Ecto neural progenitor cell (in vitro differentiated cells): ENCODE data around the gene CYP3A4.
"Not testable (repeated sequence)": the region's sequence is repeated elsewhere in the genome, so short reads cannot be mapped to it uniquely, and the experiment has no call there.

ENCODE experiments used
- DNase-seq: peaks from one replicate; pipeline ENCODE4 v3.0.0-alpha.2; 2018; ENCODE audit warnings: low spot score

Gene CYP3A4

DNA sequence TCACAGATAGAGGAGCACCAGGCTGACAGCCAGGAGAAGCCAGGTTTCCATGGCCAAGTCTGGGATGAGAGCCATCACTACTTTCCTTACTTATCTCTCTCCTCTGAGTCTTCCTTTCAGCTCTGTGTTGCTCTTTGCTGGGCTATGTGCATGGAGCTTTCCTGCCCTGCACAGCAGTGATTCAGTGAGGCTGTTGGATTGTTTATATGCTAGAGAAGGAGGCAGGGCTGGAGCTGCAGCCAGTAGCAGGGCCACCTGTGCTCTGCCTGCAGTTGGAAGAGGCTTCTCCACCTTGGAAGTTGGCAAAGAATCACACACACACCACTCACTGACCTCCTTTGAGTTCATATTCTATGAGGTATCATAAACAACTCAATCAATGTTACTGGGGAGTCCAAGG, at the start of gene CYP3A4:
Gene CYP3A4 (minus strand): TSS at position 178 of the 400 bp plus-strand sequence. CDS start 103 bp downstream, at position 75.
- no peak for DNase-seq

DNA sequence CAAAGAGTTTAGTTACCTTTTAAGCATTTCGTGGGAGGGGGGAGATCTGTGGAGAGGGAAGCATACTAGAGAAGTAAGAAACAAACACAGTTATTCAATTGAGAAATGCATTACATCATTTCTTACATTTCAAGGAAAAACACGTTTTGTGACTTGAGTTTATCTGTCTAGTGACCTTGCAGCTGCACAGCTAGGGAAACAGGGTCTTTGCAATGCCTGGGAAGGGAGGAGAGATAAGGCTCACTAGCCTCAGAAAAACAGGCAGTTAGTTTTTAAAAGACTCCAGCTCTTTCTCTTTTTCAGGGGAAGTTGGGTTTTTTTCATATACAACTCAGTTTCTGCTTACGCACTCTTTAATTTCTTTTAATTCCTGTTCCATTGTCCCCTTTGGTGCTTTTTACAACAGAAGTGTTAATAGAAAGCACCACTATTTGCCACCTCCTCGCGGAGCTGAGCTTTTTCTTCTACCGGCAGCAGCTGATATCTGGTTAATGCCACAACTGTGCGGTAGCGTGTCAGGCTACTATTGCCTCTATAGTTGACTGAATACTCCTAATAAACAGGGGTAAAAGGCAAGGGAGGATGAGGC, 49.4 kb upstream of the CYP3A4 start:
- no peak for DNase-seq

DNA sequence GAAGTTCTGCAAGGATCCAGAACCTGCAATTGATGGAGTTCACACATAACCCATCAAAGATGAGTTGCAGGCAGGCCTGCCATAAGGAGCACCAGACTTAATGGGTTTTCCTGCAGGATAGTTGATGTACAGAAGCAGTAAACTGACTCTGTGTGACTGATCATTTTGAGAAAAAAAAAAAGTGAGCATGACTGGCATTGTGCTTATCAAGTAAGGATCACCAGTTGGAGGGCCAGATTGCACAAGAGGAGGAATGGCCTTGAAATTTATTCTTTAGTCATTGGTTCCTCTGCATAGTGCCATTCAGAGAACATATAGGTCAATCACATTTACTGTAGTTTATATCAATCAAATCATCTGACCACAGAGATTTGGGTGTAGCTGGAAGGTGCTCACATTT, 47.6 kb upstream of the CYP3A4 start:
- DNase-seq = no peak

DNA sequence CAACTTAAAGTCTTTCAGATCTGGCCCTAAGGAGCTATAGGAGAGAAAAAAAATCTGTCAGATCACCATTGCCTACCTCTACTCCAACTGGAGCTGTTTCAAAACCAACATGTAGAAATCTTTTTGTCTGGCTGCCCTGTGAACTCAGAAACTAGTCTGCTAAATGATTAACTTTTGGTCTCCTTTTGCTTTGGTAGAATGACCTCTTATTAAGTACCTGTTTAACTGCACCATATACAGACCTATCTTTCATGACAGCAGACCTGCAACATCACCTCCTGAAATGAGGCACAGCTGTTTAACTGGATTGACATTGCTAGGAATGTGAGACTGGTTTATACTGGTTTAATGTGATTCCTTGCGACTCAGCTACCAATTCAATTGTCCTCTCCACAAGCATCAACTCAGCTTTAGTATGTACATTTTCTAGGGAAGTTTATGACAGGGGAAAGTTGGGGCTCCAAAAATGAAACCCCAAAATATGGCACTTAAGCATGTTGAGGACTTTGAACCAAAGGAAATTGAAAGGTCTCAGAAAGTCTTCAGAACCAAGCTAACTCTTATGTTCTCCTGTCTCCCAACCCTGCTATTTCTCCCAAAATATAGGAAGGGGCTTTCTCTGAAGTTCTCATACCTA, 45.7 kb upstream of the CYP3A4 start:
- DNase-seq = no peak

DNA sequence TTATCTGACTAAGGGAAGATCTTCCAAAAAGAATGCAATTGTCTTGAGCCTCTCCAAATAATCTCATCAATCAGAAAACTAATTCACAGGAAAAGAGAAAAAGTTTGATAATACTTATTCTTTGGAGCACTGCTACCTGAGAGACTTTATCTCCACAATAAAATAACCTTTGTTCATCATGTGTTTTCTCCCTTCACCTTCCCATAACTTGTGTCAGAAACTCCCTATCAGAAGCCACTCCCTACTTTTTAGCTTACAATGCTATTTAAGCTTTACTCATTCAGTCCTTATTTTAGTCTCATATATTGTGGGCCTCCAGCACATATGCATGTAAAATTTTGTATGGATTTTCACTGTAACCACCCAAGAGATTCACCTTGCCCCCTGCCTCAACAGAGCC, 44.8 kb upstream of the CYP3A4 start:
- no peak for DNase-seq

DNA sequence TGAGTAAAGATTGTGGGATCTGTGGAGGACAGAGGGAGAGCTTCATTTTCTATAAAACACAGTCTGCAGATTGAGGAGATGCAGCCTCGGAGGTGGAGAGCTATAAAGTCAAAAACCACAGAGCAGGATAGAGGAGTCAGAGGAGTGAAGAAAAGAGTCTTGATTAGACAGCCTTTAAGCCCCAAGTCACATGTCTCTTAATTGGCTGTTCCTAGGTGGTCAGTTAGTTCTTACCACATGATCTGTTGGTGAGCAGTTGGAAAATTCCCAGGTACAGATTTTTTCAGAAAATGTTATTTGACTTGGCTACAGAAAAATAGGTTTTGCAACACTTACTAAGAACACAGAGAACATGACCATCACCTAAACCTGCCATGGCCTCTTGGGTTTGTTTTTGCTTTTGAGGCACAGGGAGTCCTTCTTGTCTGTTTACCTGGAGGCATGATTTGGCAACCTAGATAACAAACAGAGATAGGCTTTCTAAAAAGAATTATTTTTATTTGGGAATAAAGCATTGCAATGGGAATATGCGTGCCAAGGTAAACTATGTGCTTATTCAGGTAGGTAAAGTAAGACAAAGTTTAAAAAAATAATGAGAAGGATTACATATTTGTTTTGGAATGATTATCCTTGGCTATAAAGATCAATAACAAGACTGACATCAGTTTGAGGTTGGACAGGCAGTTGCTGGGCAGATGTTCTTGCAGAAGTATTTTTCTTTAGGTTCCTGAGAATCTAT, 43.2 kb upstream of the CYP3A4 start:
- no peak for DNase-seq

DNA sequence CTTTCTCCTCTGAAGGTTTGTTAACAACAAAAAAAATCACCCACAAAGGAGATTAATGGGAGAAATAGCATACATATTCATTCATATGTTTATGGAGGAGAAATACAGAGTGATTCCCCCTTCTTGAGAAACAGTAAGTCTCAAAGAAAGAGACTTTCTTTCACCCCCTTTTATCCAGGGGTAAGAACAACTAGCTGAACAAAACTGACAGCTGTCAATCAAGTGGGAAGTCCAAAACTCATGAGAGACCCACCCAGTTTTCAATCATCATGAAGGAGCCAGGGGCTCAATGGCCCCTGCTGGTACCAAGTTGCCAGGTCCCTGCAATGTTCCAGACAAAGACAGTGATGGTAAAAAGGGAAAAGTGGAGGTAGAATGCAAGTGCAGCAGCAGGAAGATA, 41.9 kb upstream of the CYP3A4 start:
- DNase-seq = no peak

DNA sequence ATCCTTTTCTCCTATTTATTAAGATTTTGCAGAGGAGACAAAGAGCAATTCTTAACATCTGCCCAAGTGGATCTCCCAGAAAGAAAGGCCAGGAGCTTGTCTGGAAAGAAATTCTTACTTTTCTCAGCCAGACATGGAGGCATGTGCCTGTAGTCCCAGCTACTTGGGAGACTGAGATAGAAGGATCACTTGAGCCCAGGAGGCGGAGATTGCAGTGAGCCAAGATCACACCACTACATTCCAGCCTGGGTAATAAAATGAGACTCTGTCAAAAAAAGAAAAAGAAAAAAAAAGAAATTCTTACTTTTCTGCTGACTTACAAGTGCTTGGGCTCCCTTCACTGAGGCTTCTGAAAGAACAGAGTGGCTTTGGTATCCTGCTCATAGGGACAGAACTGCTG, 41.5 kb upstream of the CYP3A4 start:
- DNase-seq = no peak

DNA sequence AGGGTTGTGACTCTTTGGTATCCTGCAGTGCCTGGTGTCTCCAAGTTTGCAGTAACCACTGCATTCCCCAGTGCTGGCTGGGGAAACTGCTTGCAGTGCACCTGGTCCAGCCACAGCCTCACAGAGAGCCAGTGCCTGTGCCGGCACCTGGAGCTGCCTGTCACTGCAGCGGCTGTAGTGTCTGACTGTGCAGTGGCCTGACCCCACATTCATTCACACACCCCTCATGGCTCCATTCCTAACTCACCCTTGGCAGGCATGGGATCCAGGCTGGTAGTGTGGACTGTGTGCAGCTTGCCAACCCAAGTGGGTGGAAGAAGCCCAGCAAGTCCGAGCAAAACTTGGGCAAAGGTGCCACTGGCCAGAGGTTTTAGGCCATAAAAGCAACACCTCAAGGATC, 40.1 kb upstream of the CYP3A4 start:
- no peak for DNase-seq

DNA sequence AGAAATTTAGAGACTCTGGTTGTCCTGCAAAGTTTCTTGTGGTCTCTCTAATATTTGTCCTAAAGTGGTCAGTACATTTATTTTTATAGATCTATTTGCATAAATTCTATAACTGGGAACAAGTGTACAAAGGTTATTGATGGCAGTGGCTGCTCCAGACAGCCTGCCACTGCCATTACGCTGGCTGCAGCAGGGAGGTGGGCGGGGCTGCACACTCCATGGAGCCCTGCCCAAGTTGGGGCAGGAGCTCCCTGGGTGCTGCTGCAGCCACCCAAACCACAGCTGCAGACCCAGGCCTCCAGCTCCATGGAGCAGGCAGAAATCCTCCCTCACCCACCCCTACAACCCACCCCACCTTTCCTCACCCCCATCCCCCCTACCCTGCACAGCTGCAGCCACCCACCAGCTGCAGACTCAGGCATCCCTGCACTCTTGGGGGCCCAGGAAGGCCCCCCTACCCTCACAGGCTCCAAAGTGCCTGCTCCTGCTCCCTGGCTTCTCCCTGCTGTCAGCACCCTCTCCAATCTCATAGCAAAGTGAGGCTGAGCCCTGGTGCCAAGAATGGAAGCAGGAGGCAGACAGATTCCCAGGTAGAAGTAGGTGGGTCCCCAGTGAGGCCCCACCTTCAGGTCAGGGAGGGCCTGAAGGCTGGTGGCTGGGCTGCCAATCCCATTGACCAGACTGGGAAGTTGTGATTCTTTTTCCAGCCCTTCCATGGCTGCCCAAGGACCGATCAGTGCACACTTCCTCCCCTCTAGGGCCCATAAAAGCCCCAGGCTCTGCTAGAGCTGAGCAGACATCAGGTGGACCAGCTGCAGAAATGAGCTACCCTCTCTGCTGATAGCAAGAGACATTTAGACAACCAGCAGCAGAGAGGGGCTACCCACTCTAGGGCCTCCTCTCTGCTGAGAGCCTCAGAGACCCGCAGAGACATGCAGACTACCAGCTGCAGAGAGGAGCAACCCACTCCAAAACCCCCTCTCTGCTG, 39.0 kb upstream of the CYP3A4 start:
- DNase-seq = no peak

DNA sequence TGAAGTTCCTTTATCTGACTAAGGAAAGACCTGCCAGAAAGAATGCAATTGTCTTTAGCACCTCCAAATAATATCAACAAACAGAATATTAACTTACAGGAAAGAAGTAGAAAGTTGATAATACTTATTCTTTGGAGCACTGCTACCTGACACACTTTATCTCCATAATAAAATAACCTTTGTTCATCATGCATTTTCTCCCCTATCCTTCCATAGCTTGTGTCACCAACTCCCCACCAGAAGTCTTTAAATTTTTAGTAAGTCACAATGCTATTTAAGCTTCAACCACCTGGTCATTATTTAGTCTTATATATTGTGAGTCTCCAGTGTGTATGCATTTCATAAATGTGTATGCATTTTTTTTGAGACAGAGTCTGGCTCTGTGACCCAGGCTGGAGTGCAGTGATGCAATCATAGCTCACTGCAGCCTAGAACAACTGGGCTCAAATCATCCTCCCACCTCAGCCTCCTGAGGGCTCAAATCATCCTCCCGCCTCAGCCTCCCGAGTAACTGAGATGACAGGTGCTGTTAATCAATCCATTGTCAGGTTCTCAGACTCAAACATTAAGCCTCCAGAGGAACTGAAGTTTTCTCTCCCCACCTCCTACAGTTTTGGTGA, 36.5 kb upstream of the CYP3A4 start:
- DNase-seq = no peak

DNA sequence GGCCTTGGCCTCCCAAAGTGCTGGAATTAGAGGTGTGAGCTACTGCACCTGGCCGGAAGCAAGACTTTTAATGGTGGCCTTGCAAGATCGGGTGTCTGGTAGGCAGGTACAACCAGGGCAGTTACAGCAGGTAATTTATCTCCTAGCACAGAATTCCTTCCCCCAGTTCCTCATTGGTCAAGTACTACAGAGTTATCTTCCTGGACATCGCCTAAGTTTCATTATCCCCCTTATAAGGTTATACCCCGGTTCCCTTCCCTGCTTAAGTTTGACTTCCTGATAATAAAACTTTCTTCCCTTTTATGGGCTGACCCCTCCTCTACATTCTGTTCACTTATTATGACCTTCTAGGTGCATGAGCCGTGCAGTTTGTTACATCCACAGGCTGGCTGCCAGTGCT, 24.8 kb upstream of the CYP3A4 start:
- DNase-seq = no peak

DNA sequence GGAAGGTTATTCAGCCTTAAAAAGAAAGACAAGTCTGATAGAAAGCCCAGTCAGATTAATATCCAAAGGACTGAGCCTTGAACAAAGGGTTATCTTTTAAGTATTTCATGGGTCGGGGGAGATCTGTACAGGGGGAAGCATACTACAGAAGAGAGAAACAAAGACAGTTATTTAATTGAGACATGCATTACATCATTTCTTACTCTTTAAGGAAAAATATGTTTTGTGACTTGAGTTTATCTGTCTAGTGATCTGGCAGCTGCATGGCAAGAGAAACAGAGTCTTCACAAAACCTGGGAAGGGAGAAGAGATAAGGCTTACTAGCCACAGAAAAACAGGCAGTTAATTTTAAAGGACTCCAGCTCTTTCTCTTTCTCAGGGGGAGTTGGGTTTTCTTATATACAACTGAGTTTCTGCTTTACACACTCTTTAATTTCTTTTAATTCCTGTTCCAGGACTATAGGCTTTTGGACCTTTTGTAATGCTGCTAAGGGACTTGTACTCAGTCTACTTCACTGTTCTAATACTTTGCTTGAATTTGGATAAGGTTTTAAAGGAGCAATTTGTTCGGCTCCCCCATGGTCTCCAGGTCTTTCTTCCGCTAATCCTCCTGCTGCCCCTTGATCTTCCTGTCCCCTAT, 23.0 kb upstream of the CYP3A4 start:
- DNase-seq = no peak

DNA sequence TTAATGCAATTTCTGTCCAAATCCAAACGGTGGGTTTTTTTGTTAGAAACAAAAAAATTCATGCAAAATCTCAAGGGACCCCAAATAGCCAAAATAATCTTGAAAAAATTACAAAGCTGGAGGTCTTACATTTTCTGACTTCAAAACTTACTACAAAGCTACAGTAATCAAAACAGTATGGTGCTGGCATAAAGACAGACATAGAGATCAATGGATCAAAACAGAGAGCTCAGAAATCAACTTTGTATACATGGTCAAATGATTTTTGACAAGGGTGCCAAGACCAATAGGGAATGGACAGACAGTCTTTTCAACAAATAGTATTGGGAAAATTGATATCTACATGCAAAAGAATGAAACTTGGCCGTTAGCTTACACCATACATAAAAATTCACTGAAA, 21.7 kb upstream of the CYP3A4 start:
- DNase-seq = no peak

DNA sequence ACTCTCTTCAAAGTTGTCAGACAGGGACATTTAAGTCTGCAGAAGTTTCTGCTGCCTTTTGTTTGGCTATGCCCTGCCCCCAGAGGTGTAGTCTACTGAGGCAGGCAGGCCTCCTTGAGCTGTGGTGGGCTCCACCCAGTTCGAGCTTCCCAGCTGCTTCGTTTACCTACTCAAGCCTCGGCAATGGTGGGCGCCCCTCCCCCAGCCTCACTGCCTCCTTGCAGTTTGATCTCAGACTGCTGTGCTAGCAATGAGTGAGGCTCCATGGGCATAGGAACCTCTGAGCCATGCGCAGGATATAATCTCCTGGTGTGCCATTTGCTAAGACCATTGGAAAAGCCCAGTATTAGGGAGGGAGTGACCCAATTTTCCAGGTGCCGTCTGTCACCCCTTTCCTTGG, 19.1 kb upstream of the CYP3A4 start:
- not testable (repeated sequence) for DNase-seq

DNA sequence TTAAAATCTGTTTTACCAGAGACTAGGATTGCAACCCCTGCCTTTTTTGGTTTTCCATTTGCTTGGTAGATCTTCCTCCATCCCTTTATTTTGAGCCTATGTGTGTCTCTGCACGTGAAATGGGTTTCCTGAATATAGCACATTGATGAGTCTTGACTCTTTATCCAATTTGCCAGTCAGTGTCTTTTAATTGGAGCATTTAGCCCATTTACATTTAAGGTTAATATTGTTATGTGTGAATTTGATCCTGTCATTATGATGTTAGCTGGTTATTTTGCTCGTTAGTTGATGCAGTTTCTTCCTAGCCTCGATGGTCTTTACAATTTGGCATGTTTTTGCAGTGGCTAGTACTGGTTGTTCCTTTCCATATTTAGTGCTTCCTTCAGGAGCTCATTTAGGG, 17.4 kb upstream of the CYP3A4 start:
- DNase-seq = not testable (repeated sequence)

DNA sequence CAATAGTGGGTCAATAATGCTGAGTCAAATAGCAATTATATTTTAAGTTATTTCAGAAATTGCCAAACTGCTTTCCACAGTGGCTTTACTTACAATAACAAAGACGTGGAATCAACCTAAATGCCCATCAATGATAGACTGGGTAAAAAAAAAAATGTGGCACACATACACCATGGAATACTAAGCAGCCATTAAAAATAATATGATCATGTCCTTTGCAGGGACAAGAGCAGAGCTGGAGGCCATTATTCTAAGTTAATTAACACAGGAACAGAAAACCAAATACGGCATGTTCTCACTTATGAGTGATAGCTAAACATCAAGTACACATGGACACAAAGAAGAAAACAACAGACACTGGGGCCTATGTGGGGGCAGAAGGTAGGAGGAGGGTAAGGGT, 15.0 kb upstream of the CYP3A4 start:
- no peak for DNase-seq

DNA sequence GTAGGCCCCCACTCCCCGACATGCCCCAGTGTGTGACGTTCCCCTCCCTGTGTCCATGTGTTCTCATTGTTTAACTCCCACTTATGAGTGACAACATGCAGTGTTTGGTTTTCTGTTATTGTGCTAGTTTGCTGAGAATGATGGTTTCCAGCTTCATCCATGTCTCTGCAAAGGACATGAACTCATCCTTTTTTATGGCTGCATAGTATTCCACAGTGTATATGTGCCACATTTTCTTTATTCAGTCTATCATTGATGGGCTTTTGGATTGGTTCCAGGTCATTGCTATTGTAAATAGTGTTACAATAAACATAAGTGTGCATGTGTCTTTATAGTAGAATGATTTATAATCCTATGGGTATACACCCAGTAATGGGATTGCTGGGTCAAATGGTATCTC, 11.9 kb upstream of the CYP3A4 start:
- DNase-seq = not testable (repeated sequence)

DNA sequence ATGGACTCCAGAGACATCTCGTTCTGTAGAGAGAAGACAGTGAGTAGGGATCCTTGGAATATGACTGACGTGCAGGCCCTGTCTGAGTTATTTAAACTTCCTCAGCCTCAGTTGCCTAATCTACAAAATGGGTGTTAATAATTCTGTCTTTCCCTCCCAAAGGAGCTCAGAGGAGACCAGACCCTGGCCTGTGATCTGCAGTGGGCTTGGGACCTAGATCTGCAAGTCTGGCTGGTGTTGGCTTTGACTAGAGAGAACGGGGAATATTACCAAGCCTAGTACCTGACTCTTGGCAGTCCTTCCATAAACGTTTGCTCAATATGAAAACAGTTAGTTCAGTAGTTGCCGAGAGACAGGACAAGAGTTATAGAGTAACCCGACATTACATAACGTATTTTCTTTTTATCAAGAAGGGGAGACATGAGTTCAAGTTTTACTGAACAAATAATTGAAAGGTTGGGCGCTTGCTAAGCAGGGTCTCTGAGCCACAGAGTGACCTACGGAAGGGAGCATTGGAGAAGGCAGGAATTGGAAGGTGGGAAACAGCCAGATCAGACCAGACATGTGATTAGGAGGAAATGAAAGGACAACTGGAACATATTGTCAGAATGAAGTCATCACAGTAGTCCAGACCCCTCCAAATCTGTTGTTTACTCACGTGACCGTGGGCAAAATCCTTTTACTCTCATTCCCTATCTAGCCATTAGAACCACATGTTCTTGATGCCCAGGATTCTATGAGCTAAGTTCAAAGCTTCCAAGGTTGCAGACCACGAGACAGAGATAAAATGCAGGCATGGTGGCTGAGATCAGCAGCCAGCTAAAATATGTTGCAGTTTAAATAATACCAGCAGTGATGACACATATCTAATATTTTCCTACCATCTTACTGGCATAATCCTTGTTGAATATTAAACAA, 10.9 kb upstream of the CYP3A4 start:
- DNase-seq = no peak

DNA sequence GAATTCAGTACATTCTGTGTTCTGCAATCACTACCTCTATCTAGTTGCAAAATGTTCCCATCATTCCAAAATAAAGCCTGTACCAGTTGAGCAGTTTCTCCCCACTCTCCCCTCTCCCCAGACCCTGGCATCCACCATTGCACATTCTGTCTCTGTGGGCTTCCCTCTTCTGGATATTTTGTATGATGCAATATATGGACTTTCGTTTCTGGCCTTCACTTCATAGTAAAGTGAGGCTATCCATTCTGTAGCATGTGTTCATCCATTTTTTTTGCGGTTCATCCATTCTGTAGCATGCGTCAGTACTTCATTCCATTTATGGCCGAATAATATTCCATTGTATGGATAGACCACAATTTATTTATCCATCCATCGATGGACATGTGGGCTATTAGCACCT, 9.5 kb upstream of the CYP3A4 start:
- no peak for DNase-seq
